Neural cell (in vitro differentiated cells): Measurements from ENCODE around the gene CLASP1. TPM values are rescaled to one million over a fixed set of nuclear protein-coding genes. Genes with fewer than 3 reads are reported as not detected.
A peak's percentile ranks its signal among the peaks of the same experiment; 100 is the strongest.

Experiments used
- H2AFZ ChIP-seq: fragments of 200-600, 300-800 bp; sonication (generic), shearing (Covaris generic); 2 replicates; pipeline ENCODE4 v1.6.0; 2014; ENCODE audit warnings: low read depth, mild to moderate bottlenecking, antibody characterized with exemption, low read length, moderate library complexity
- H3F3A ChIP-seq: fragments of 200-600 bp; shearing (Covaris generic); 2 replicates; pipeline ENCODE4 v1.6.1; 2016; ENCODE audit warnings: mild to moderate bottlenecking, moderate library complexity, mixed read lengths, antibody characterized with exemption, low read length; ENCODE audit not compliant: insufficient read depth, poor library complexity, severe bottlenecking
- H3K27ac ChIP-seq: fragments of 200-600, 300-800 bp; sonication (generic), shearing (Covaris generic); 2 replicates; pipeline ENCODE4 v1.5.1; 2014; ENCODE audit warnings: mild to moderate bottlenecking, low read length, moderate library complexity
- H3K27me3 ChIP-seq: fragments of 300-800, 200-600 bp; sonication (generic), shearing (Covaris generic); 2 replicates; pipeline ENCODE4 v1.6.0; 2014; ENCODE audit warnings: mild to moderate bottlenecking, low read depth, low read length, moderate library complexity; ENCODE audit not compliant: insufficient read depth
- H3K36me3 ChIP-seq: fragments of 300-800, 200-600 bp; sonication (generic), shearing (Covaris generic); 2 replicates; pipeline ENCODE4 v1.5.1; 2014; ENCODE audit warnings: mild to moderate bottlenecking, antibody characterized with exemption, low read length, moderate library complexity; ENCODE audit not compliant: insufficient read depth
- H3K4me2 ChIP-seq: fragments of 300-800, 200-600 bp; sonication (generic), shearing (Covaris generic); 2 replicates; pipeline ENCODE4 v1.6.0; 2014; ENCODE audit warnings: mild to moderate bottlenecking, low read length
- H3K4me3 ChIP-seq: fragments of 300-800, 200-600 bp; sonication (generic), shearing (Covaris generic); 2 replicates; pipeline ENCODE4 v1.5.1; 2014; ENCODE audit warnings: mild to moderate bottlenecking, low read length, moderate library complexity
- H3K79me2 ChIP-seq: fragments of 200-600 bp; shearing (Covaris generic); replicated peaks from 2 replicates; pipeline ENCODE4 v1.6.0; 2014; ENCODE audit warnings: mild to moderate bottlenecking, low read length, moderate library complexity; ENCODE audit not compliant: insufficient read depth
- H3K9ac ChIP-seq: fragments of 300-800, 200-600 bp; sonication (generic), shearing (Covaris generic); 2 replicates; pipeline ENCODE4 v1.6.1; 2016; ENCODE audit warnings: mild to moderate bottlenecking, low read length, mixed read lengths
- H3K9me2 ChIP-seq: fragments of 200-600 bp; shearing (Covaris generic); 2 replicates; pipeline ENCODE4 v1.6.1; 2016; ENCODE audit warnings: mild to moderate bottlenecking, low read length, mixed read lengths; ENCODE audit not compliant: insufficient read depth
- H3K9me3 ChIP-seq: fragments of 200-600, 300-800 bp; sonication (generic), shearing (Covaris generic); 2 replicates; pipeline ENCODE4 v1.6.1; 2016; ENCODE audit warnings: mild to moderate bottlenecking, mixed run types, low read length, moderate library complexity, mixed read lengths
- H4K20me1 ChIP-seq: fragments of 200-600 bp; shearing (Covaris generic); 2 replicates; pipeline ENCODE4 v1.6.1; 2016; ENCODE audit warnings: mild to moderate bottlenecking, mixed run types; ENCODE audit not compliant: insufficient read depth
- EP300 ChIP-seq: fragments of 450-650 bp; conservative IDR thresholded peaks from 2 replicates; pipeline ENCODE4 v1.6.1; 2014; ENCODE audit warnings: antibody characterized with exemption, mild to moderate bottlenecking, moderate library complexity; ENCODE audit not compliant: poor library complexity, severe bottlenecking
- EZH2 ChIP-seq: fragments of 200-600, 300-800 bp; shearing (Covaris generic), sonication (generic); IDR thresholded peaks from 2 replicates; pipeline ENCODE4 v1.6.1; 2014; ENCODE audit warnings: antibody characterized with exemption, low read length, borderline replicate concordance, mild to moderate bottlenecking; ENCODE audit not compliant: insufficient read depth, poor library complexity, severe bottlenecking
- MXI1 ChIP-seq: fragments of 450-650 bp; conservative IDR thresholded peaks from 2 replicates; pipeline ENCODE4 v1.6.1; 2014; ENCODE audit warnings: antibody characterized with exemption, mild to moderate bottlenecking; ENCODE audit not compliant: poor library complexity, severe bottlenecking
- POLR2AphosphoS5 ChIP-seq: IDR thresholded peaks from 2 replicates; pipeline ENCODE4 v1.6.1; 2012
- RAD21 ChIP-seq: fragments of 450-650 bp; conservative IDR thresholded peaks from 2 replicates; pipeline ENCODE4 v1.6.1; 2014; ENCODE audit warnings: antibody characterized with exemption, mild to moderate bottlenecking, moderate library complexity
- SMC3 ChIP-seq: fragments of 450-650 bp; conservative IDR thresholded peaks from 2 replicates; pipeline ENCODE4 v1.6.1; 2014; ENCODE audit warnings: antibody characterized with exemption, mild to moderate bottlenecking, moderate library complexity; ENCODE audit not compliant: poor library complexity
- TAF1 ChIP-seq: IDR thresholded peaks from 2 replicates; pipeline ENCODE4 v1.6.1; 2012; ENCODE audit warnings: low read depth
- polyA plus RNA-seq: library from polyadenylated mRNA; depleted of rRNA; stranded (reverse); fragments of >200 nt; gene quantifications from 2 replicates; pipeline ENCODE4 v1.2.3, GENCODE V29; 2014
- TF ChIP-seq, protein P1 (sequence below): IDR thresholded peaks from 2 replicates; pipeline ENCODE4 v1.6.1; 2012; ENCODE audit warnings: borderline replicate concordance
- TF ChIP-seq, protein P2 (sequence below): fragments of 450-650 bp; IDR thresholded peaks from 2 replicates; pipeline ENCODE4 v1.5.1; 2014; ENCODE audit warnings: antibody characterized with exemption, mild to moderate bottlenecking, moderate library complexity; ENCODE audit not compliant: poor library complexity, severe bottlenecking

The CLASP1 gene
- polyA plus RNA-seq, 1 donor from 2014 or later: 41.3 TPM

DNA sequence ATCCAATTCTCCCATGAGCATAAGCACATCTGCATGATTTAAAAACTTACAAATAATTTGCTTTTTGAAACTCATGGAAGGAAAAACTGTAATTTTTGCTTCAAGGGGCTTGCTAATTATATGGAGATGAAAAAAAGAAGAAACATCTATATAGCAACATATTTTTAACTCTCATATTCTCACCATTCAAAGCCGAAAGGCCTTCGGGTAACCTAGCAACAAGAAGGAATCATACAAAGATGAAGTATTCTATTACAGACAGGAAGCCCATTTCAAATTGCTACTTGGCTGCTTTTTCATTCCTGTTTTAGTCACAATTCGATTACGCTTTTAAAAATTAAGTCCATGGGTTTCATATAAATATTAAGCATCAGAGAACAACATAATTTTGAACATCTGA, 157.7 kb downstream of the CLASP1 start:
- no peak for TF ChIP-seq MXI1
- TF ChIP-seq EP300: no peak
- no peak for TF ChIP-seq SMC3
- no peaks in the 10 kb centered on the region for H3K9me3 ChIP-seq
- peaks cover 7% of the 10 kb centered on the region for H3K79me2 ChIP-seq
- no peaks in the 10 kb centered on the region for H3K27me3 ChIP-seq
- H3F3A ChIP-seq: no peaks in the 10 kb centered on the region
- peak overlapping the region; percentile 29 for H3K27ac ChIP-seq
- no peaks in the 10 kb centered on the region for H3K36me3 ChIP-seq
- H3K4me2 ChIP-seq: peak overlapping the region; percentile 18
- H3K9me2 ChIP-seq: no peaks in the 10 kb centered on the region
- H4K20me1 ChIP-seq: no peaks in the 10 kb centered on the region
- no peak overlapping the region for H3K9ac ChIP-seq
- peak overlapping the region; percentile 31 for H3K4me3 ChIP-seq
- no peak overlapping the region for H2AFZ ChIP-seq

DNA sequence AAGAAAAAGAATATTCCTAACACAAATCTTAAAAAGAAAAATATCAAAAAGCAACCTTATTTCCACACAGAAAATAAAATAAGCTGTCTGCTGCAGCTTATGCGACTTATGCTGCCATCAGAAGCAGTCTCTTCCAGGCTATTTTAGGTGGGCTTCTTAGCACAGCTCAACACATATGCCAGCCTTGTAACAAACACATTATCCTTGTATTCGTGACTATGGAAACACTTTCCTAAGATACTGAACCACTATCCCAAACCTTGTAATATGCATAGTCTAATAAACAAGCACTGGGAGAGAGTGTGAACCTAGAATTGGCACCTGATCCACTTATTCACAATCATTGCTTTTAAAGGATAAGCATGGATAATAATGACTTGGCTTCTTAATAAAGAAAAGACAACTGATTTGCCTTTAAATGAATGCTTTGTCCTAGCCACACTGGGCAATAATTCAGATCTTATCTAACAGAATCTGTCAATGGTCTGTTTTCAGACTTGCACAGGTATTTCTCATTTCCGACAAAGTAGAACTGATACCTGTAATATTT, 158.6 kb downstream of the CLASP1 start:
- Histone ChIP-seq H3K79me2 (peaks cover 14% of the 10 kb centered on the region), H3K9me3 (no peaks in the 10 kb centered on the region), H3K9ac (no peak overlapping the region), H3K27me3 (no peaks in the 10 kb centered on the region), H3K4me2 (no peak overlapping the region), H2AFZ (no peak overlapping the region), H3K9me2 (no peaks in the 10 kb centered on the region), H4K20me1 (no peaks in the 10 kb centered on the region), H3K4me3 (peak overlapping the region; percentile 36), H3F3A (no peaks in the 10 kb centered on the region), H3K27ac (peak overlapping the region; percentile 29), H3K36me3 (no peaks in the 10 kb centered on the region)
- no peak for TF ChIP-seq EP300
- TF ChIP-seq SMC3: no peak
- TF ChIP-seq, protein P1, sequence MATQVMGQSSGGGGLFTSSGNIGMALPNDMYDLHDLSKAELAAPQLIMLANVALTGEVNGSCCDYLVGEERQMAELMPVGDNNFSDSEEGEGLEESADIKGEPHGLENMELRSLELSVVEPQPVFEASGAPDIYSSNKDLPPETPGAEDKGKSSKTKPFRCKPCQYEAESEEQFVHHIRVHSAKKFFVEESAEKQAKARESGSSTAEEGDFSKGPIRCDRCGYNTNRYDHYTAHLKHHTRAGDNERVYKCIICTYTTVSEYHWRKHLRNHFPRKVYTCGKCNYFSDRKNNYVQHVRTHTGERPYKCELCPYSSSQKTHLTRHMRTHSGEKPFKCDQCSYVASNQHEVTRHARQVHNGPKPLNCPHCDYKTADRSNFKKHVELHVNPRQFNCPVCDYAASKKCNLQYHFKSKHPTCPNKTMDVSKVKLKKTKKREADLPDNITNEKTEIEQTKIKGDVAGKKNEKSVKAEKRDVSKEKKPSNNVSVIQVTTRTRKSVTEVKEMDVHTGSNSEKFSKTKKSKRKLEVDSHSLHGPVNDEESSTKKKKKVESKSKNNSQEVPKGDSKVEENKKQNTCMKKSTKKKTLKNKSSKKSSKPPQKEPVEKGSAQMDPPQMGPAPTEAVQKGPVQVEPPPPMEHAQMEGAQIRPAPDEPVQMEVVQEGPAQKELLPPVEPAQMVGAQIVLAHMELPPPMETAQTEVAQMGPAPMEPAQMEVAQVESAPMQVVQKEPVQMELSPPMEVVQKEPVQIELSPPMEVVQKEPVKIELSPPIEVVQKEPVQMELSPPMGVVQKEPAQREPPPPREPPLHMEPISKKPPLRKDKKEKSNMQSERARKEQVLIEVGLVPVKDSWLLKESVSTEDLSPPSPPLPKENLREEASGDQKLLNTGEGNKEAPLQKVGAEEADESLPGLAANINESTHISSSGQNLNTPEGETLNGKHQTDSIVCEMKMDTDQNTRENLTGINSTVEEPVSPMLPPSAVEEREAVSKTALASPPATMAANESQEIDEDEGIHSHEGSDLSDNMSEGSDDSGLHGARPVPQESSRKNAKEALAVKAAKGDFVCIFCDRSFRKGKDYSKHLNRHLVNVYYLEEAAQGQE: no peak
- no peak for TF ChIP-seq POLR2AphosphoS5
- no peak for TF ChIP-seq EZH2
- no peak for TF ChIP-seq RAD21
- no peak for TF ChIP-seq TAF1
- TF ChIP-seq, protein P2, sequence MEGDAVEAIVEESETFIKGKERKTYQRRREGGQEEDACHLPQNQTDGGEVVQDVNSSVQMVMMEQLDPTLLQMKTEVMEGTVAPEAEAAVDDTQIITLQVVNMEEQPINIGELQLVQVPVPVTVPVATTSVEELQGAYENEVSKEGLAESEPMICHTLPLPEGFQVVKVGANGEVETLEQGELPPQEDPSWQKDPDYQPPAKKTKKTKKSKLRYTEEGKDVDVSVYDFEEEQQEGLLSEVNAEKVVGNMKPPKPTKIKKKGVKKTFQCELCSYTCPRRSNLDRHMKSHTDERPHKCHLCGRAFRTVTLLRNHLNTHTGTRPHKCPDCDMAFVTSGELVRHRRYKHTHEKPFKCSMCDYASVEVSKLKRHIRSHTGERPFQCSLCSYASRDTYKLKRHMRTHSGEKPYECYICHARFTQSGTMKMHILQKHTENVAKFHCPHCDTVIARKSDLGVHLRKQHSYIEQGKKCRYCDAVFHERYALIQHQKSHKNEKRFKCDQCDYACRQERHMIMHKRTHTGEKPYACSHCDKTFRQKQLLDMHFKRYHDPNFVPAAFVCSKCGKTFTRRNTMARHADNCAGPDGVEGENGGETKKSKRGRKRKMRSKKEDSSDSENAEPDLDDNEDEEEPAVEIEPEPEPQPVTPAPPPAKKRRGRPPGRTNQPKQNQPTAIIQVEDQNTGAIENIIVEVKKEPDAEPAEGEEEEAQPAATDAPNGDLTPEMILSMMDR: no peak
- no peak for TF ChIP-seq MXI1
